B cell (primary cell): ENCODE results near the gene CNGA2.

Experiments
- EZH2 ChIP-seq: IDR thresholded peaks from 2 replicates; pipeline ENCODE4 v1.6.1; 2012; ENCODE audit warnings: borderline replicate concordance, low read depth, mild to moderate bottlenecking, moderate library complexity, low read length; ENCODE audit not compliant: insufficient read depth, poor library complexity, severe bottlenecking
- TF ChIP-seq, protein P1 (sequence below): fragments of 200-600 bp; IDR thresholded peaks from one replicate; pipeline ENCODE4 v1.8.0; 2022; ENCODE audit warnings: antibody characterized with exemption, mild to moderate bottlenecking

DNA sequence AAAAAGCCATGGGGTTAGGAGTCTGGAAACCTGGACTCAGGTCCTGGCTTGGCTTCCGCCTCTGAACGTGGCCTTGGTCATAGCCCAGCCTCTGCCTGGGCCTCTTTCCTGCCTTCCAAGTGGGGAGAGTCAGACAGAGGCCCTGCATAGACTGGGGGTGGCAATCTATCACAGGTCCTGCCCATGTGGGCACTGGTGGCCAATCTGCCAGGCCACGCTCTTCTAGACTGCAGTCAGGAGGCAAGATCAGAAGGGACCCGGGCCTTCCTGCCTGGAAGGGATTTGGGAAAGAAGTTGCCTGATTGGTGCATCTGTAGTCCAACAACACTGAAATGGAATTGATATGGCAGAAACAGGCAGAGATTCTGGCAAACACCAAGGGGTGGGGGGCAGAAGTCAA lies 46.1 kb downstream of the CNGA2 start:
- TF ChIP-seq, protein P1, sequence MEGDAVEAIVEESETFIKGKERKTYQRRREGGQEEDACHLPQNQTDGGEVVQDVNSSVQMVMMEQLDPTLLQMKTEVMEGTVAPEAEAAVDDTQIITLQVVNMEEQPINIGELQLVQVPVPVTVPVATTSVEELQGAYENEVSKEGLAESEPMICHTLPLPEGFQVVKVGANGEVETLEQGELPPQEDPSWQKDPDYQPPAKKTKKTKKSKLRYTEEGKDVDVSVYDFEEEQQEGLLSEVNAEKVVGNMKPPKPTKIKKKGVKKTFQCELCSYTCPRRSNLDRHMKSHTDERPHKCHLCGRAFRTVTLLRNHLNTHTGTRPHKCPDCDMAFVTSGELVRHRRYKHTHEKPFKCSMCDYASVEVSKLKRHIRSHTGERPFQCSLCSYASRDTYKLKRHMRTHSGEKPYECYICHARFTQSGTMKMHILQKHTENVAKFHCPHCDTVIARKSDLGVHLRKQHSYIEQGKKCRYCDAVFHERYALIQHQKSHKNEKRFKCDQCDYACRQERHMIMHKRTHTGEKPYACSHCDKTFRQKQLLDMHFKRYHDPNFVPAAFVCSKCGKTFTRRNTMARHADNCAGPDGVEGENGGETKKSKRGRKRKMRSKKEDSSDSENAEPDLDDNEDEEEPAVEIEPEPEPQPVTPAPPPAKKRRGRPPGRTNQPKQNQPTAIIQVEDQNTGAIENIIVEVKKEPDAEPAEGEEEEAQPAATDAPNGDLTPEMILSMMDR = no peak
- TF ChIP-seq EZH2 = no peak
